OCI-LY1 (cell line): ENCODE data around the gene SP6.

ENCODE experiments used
- H2AFZ ChIP-seq: fragments of 200-600 bp; sonication (generic), shearing (Covaris generic); 2 replicates; pipeline ENCODE4 v1.6.0; 2014; ENCODE audit warnings: antibody characterized with exemption, mild to moderate bottlenecking, low read length
- H3F3A ChIP-seq: fragments of 200-600 bp; sonication (generic), shearing (Covaris generic); 2 replicates; pipeline ENCODE4 v1.6.0; 2014; ENCODE audit warnings: mild to moderate bottlenecking, antibody characterized with exemption, low read length, moderate library complexity; ENCODE audit not compliant: insufficient read depth
- H3K27ac ChIP-seq: fragments of 200-600 bp; sonication (generic); 2 replicates; pipeline ENCODE4 v1.5.1; 2014; ENCODE audit warnings: low read length, mixed run types, mild to moderate bottlenecking, low read depth; ENCODE audit not compliant: poor library complexity, severe bottlenecking
- H3K27me3 ChIP-seq: fragments of 200-600 bp; sonication (generic); 2 replicates; pipeline ENCODE4 v1.6.0; 2014; ENCODE audit warnings: antibody characterized with exemption, mild to moderate bottlenecking, low read length, moderate library complexity; ENCODE audit not compliant: insufficient read depth
- H3K36me3 ChIP-seq: fragments of 200-600 bp; sonication (generic); 2 replicates; pipeline ENCODE4 v1.6.1; 2014; ENCODE audit warnings: mild to moderate bottlenecking, antibody characterized with exemption, low read length, moderate library complexity, mixed read lengths; ENCODE audit not compliant: insufficient read depth
- H3K4me1 ChIP-seq: fragments of 200-600 bp; sonication (generic); 2 replicates; pipeline ENCODE4 v1.5.1; 2014; ENCODE audit warnings: mild to moderate bottlenecking, low read length, moderate library complexity; ENCODE audit not compliant: insufficient read depth, severe bottlenecking
- H3K4me2 ChIP-seq: fragments of 200-600 bp; sonication (generic), shearing (Covaris generic); 2 replicates; pipeline ENCODE4 v1.6.1; 2014; ENCODE audit warnings: low read length
- H3K4me3 ChIP-seq: fragments of 200-600 bp; sonication (generic); 2 replicates; pipeline ENCODE4 v1.5.1; 2014; ENCODE audit warnings: low read length, low read depth, mild to moderate bottlenecking, mixed read lengths; ENCODE audit not compliant: poor library complexity, severe bottlenecking
- H3K79me2 ChIP-seq: fragments of 200-600 bp; shearing (Covaris generic); 2 replicates; pipeline ENCODE4 v1.6.1; 2016; ENCODE audit warnings: mixed run types, low read length, mixed read lengths; ENCODE audit not compliant: insufficient read depth
- H3K9ac ChIP-seq: fragments of 200-600 bp; sonication (generic), shearing (Covaris generic); 2 replicates; pipeline ENCODE4 v1.6.1; 2014; ENCODE audit warnings: mild to moderate bottlenecking, low read length, mixed read lengths
- H3K9me2 ChIP-seq: fragments of 200-600 bp; sonication (generic), shearing (Covaris generic); 2 replicates; pipeline ENCODE4 v1.6.1; 2014; ENCODE audit warnings: low read depth, mild to moderate bottlenecking, low read length, mixed read lengths
- H3K9me3 ChIP-seq: fragments of 200-600 bp; shearing (Covaris generic); 2 replicates; pipeline ENCODE4 v1.6.1; 2014; ENCODE audit warnings: low read length, mixed read lengths
- H4K20me1 ChIP-seq: fragments of 200-600 bp; sonication (generic), shearing (Covaris generic); 2 replicates; pipeline ENCODE4 v1.6.0; 2016; ENCODE audit warnings: mild to moderate bottlenecking, low read length; ENCODE audit not compliant: insufficient read depth
- EZH2 ChIP-seq: fragments of 200-600 bp; sonication (generic), shearing (Covaris generic); IDR thresholded peaks from 2 replicates; pipeline ENCODE4 v1.8.0; 2017; ENCODE audit warnings: borderline replicate concordance, mixed run types, mild to moderate bottlenecking, antibody characterized with exemption, low read length, moderate library complexity, mixed read lengths
- TF ChIP-seq, protein P1 (sequence below): fragments of 200-600 bp; sonication (generic), shearing (Covaris generic); IDR thresholded peaks from 2 replicates; pipeline ENCODE4 v1.5.1; 2017; ENCODE audit warnings: mild to moderate bottlenecking, antibody characterized with exemption, low read length, moderate library complexity, mixed read lengths

Gene SP6

DNA sequence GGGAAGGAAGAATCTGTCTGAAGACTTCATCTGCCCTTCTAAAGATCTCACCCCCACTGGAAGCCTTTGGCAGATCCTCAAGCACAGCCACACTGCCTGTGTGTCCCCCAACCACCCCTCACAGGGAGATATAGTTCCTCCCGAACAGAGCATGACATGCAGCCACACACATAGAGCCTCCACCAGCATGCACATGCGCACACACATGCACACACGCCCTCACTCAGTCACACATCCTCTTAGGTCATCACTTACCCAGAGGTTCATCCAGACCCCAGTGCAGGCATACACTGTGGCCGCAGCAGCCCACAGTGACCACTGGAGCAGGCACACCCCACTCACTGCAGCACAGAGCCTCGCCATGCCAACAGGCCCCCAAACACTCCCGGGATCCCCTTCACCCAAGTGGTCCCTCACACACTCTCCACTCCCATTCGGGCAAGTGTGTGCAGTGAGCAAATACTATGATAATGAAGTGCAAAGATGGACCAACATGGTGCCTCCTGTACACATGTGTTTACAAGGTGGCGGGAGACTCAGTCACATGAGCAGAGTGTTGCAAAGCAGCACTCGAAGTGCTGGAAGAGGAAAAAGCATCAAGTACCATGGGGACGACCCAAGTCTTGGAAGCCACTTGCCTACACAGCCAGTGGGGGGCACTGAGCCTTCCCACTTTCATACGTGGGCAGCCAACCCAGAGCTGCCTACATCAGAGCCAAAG is 17.0 kb upstream of the SP6 start:
- peaks cover 10% of the 10 kb centered on the region for H3K27me3 ChIP-seq
- H3K36me3 ChIP-seq: no peaks in the 10 kb centered on the region
- no peak overlapping the region for H3K9ac ChIP-seq
- H3K4me2 ChIP-seq: no peak overlapping the region
- no peaks in the 10 kb centered on the region for H3K9me2 ChIP-seq
- no peak overlapping the region for H3K4me3 ChIP-seq
- no peak overlapping the region for H2AFZ ChIP-seq
- H3K79me2 ChIP-seq: no peaks in the 10 kb centered on the region
- no peak overlapping the region for H3K27ac ChIP-seq
- no peaks in the 10 kb centered on the region for H3F3A ChIP-seq
- TF ChIP-seq, protein P1, sequence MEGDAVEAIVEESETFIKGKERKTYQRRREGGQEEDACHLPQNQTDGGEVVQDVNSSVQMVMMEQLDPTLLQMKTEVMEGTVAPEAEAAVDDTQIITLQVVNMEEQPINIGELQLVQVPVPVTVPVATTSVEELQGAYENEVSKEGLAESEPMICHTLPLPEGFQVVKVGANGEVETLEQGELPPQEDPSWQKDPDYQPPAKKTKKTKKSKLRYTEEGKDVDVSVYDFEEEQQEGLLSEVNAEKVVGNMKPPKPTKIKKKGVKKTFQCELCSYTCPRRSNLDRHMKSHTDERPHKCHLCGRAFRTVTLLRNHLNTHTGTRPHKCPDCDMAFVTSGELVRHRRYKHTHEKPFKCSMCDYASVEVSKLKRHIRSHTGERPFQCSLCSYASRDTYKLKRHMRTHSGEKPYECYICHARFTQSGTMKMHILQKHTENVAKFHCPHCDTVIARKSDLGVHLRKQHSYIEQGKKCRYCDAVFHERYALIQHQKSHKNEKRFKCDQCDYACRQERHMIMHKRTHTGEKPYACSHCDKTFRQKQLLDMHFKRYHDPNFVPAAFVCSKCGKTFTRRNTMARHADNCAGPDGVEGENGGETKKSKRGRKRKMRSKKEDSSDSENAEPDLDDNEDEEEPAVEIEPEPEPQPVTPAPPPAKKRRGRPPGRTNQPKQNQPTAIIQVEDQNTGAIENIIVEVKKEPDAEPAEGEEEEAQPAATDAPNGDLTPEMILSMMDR: no peak
- no peak for TF ChIP-seq EZH2
- no peaks in the 10 kb centered on the region for H4K20me1 ChIP-seq
- H3K9me3 ChIP-seq: no peaks in the 10 kb centered on the region
- no peaks in the 10 kb centered on the region for H3K4me1 ChIP-seq

DNA sequence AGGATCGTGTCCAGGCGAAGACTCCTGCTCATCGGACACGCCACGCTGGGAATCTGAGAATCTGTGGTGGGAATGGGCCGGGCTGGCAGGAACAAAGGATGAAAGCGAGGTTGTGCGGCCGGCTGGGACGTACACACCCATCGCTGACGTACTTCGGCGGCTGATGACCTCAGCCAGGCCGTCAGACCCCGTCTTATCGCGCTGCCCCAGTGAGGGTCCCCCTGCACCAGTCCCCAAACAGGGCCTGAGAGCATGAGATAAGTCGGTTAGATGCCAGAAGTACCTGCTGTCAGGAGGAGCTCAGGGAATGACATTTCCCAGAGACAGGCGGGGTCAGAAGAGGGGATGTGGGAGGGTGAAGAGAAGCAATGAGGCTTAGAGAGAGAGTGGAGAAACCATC is 16.0 kb upstream of the SP6 start:
- no peak overlapping the region for H3K4me3 ChIP-seq
- H3K9me3 ChIP-seq: no peaks in the 10 kb centered on the region
- no peak overlapping the region for H2AFZ ChIP-seq
- no peaks in the 10 kb centered on the region for H3K9me2 ChIP-seq
- no peaks in the 10 kb centered on the region for H3K36me3 ChIP-seq
- H4K20me1 ChIP-seq: no peaks in the 10 kb centered on the region
- H3K27me3 ChIP-seq: peaks cover 14% of the 10 kb centered on the region
- no peaks in the 10 kb centered on the region for H3K79me2 ChIP-seq
- no peak overlapping the region for H3K9ac ChIP-seq
- H3K27ac ChIP-seq: no peak overlapping the region
- H3F3A ChIP-seq: no peaks in the 10 kb centered on the region
- TF ChIP-seq, protein P1: no peak
- TF ChIP-seq EZH2: no peak
- no peak overlapping the region for H3K4me2 ChIP-seq
- no peaks in the 10 kb centered on the region for H3K4me1 ChIP-seq

DNA sequence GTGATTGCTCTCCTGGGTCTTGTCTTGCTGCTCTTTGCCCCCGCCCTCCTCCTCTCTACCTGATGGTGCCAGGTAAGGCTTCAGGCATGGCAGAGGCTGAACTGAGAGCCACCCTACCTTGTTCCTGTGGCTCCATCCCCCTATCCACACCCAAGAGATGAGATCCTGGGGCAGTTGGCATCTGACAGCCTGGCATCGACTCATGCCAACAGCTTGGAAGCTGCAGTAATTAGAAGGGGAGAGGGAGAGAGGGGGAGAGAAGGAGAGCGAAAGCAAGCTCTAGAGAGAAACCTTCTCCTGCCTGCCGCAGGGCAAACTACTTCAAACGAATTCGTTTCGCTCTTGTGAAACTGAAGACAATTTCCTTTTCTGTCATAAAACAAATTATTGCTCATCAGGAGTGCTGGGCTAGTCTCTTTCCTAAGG is 13.8 kb upstream of the SP6 start:
- Histone ChIP-seq H3K4me3 (no peak overlapping the region), H3K79me2 (no peaks in the 10 kb centered on the region), H3K4me1 (no peaks in the 10 kb centered on the region), H3K36me3 (no peaks in the 10 kb centered on the region), H3K27me3 (peaks cover 14% of the 10 kb centered on the region; the same call in 1 of the 2 replicates), H3K9me2 (no peaks in the 10 kb centered on the region), H3K9me3 (no peaks in the 10 kb centered on the region), H3K27ac (no peak overlapping the region), H3F3A (no peaks in the 10 kb centered on the region), H4K20me1 (no peaks in the 10 kb centered on the region), H3K9ac (no peak overlapping the region), H2AFZ (no peak overlapping the region), H3K4me2 (no peak overlapping the region)
- TF ChIP-seq, protein P1: no peak
- TF ChIP-seq EZH2: no peak
